Pons (tissue), 1 donor: ENCODE measurements around the gene MFSD6.

Source experiments
- DNase-seq: peaks from one replicate; pipeline ENCODE4 v3.0.0-alpha.2; 2016; ENCODE audit warnings: low spot score

MFSD6 gene

GRCh38 chr2:190440113-190440512 lies 32.0 kb downstream of the MFSD6 start:
- no peak for DNase-seq

GRCh38 chr2:190441564-190441963 lies 33.4 kb downstream of the MFSD6 start:
- DNase-seq: no peak

GRCh38 chr2:190443055-190443454 lies 34.9 kb downstream of the MFSD6 start:
- DNase-seq: no peak

DNA sequence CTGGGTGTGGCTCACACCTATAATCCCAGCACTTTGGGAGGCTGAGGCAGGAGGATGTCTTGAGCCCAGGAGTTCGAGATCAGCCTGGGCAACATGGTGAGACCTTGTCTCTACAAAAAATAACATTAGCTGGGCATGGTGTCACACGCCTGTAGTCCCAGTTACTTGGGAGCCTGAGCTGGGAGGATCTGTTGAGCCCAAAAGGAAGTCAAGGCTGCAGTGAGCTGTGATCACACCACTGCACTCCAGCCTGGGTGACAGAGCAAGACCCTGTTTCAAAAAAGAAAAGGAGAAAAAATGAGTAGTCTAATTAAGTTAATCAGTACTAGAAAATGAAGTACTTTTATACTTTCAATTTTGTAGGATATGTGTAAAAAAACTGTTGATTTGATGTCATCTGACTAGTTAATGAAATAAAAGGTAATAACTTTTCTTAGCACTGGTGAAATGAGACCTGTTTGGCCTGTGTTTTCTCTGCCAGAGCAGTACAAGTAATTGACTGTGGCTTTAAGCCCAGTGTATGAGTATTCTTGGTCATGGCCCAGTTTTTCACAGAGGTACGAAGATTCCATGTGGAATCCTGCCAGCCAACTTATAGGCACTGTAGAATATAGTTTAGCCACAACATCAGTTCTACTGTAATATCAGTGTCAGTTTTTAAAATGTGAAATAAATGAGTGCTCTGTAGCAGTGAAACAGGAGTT lies 35.8 kb downstream of the MFSD6 start:
- DNase-seq: peak; percentile 57

GRCh38 chr2:190444976-190445375 lies 36.8 kb downstream of the MFSD6 start:
- peak; percentile 26 for DNase-seq

- DNase-seq: peak; percentile 35
These were observed 38.0 kb downstream of the MFSD6 start for GRCh38 chr2:190446193-190446592.

DNA sequence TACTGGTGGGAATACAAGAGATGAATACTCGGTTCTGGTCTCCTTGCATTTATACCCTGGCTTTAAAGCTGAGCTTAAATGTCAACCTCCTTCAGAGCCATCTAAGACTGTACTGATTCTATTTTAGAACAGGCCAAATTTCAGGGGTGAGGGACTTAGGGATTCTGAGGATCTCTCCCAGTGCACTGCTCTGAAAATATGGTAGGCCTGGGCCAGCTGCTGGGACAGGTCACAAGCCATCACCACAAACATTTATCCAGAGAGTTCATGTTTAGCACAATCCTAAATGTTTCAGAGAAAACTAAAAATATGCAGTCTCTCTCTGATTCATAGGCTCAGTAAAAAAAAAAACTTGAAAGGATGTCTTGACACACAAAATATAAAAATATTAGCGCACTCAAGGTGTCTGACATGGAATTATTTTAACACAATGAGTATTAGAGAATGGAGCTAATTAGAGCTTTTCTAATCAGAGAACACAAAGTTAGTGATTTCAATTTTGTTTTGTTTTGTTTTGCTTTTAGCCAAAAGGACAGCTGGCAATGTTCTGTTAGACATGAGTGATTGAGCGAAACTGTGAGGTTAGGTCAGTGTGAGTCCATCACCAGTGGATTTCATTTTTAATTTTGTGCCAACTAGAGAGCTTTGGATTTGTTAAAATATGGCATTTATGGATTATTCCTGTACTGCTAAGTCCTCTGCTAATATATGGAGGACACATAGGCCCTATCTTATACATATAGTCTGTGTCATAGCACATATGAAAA lies 38.8 kb downstream of the MFSD6 start:
- DNase-seq: peak; percentile 44

- DNase-seq: peak; percentile 74
These were observed 39.6 kb downstream of the MFSD6 start for GRCh38 chr2:190447766-190448165.

- DNase-seq: no peak
These were observed 41.8 kb downstream of the MFSD6 start for GRCh38 chr2:190449925-190450324.

DNA sequence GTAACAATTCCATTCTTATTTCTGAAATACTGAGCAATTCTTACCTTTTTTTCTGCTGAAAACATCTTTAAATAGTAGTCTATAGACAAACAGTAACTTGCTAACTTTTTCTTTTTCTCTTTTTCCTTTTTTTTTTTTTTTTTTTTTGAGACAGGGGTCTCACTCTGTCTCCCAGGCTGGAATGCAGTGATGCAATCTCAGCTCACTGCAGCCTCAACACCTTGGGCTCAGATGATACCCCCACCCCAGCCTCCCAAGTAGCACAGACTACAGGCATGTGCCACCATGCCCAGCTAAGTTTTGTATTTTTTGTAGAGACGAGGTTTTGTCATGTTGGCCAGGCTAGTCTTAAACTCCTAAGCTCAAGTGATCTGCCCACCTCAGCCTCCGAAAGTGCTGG lies 42.2 kb downstream of the MFSD6 start:
- no peak for DNase-seq

DNA sequence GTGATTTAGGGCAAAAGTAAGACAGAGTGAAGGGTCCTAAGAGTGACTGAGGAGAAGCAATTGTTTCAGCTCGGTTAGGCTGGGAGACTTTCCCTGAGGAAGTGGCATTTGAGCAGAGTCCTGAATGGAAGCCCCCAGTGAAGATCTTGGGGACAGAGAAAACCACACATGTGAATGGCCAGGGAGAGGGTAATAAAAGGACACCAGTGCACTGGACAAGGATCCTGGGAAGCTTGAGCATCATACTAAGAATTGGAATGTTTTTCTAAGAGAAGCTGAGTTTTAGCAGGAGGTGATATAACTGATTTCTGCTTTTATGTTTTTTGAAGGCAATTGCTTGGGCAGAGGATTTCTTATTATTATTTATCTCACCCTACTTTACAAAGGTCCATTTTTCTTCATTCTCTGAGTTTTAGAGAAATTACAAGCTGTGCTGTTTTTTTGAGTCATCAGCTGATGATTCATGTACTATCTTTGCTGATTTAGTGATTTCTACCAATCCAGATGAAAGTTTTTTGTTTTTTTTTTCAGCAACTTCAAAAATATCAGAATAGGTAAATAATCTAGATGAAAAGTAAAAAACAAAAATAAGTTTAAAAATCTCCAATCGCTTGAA lies 43.5 kb downstream of the MFSD6 start:
- DNase-seq: no peak

DNA sequence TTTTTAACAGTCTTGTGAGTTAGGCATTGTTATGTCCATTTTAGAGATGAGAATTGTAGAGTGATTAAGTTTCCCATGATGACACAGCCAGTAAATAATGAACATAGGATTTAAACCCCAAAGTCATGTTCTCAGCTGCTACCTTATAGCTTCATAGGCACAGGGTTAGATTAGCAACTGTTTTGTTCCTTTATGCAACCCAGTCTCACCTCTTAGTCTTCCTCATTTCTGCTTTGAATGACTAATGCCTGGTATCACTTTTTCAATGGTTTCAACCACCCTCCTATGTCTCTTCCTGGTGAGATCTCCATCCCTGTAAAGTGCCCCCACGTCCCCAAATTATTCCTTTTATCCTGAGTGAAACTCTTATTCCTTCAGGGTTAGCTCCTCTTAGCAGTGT lies 44.3 kb downstream of the MFSD6 start:
- no peak for DNase-seq

DNA sequence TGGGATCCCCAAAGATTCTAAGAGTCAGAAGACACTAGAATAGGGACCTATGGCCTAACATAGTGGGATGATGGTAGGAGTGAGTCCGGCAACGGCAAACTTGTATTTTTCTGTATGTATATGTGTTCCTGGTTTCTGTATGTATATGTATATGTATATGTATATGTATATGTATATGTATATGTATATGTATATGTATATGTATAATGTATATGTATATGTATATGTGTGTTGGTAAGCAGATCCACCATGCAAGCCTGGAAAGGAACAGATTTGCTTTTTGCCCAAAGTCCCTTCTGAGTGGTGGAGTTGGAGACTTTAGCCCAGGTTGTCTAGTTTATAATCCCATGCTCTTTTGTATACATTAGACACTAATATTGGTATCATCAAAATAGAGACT lies 46.6 kb downstream of the MFSD6 start:
- DNase-seq: no peak

DNA sequence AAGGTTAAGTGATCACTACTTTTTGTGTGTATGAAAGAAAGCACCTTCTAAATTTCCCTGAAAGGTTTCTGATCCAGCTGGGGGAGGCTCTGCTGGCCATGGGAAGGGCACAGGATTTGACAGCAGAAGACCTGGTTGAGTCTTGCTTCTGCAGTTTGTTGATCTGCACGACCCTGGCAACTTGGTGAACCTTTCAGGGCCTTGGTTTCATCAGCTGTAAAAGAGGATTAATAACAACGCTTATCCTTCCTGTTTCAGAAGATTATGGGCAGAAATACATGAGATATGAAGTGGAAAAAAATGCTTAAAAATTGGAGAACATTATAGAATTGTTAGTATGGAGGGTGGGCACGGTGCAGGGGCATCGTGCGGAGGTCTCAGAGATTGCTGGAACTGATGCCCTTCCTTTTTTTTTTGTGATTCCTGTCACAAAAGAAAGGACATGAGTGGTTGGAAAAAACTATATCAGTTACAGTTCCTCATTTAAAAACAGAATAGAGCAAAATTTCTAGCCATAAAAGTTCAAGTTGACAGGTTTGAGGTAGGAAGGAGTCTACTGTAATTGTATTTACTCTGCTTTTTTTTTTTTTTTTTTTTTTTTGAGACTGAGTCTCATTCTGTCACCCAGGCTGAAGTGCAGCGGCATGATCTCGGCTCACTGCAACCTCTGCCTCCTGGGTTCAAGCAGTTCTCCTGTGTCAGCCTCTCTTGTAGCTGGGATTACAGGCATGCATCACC lies 47.4 kb downstream of the MFSD6 start:
- DNase-seq: no peak

- DNase-seq: no peak
These were observed 48.7 kb downstream of the MFSD6 start for GRCh38 chr2:190456833-190457232.

DNA sequence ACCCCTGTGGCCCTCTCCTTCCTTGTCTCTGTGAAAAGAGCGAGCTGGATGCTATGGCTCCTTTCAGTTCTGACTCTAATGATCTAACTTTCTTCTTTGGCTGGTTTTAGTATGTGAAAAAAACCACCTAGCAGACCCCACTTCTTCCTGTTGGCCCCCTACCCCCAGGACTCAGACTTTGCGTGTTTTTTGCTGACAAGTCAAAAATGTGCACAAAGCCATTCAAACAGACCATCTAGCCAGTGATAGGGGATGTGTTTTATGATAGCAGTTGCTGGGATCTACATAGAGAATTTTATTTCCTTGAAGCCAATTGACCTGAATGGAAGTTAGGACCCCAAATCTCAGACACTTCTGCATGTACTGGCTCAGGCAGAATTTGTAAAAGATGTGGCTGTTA lies 49.1 kb downstream of the MFSD6 start:
- DNase-seq: no peak

GRCh38 chr2:190458352-190459107 lies 50.4 kb downstream of the MFSD6 start:
- DNase-seq: no peak

GRCh38 chr2:190459881-190460280 lies 51.7 kb downstream of the MFSD6 start:
- DNase-seq: no peak

- no peak for DNase-seq
These were observed 52.3 kb downstream of the MFSD6 start for GRCh38 chr2:190460487-190460886.

- no peak for DNase-seq
These were observed 54.0 kb downstream of the MFSD6 start for GRCh38 chr2:190462181-190462580.

- DNase-seq: no peak
These were observed 54.5 kb downstream of the MFSD6 start for GRCh38 chr2:190462611-190463010.

- no peak for DNase-seq
These were observed 56.9 kb downstream of the MFSD6 start for GRCh38 chr2:190465060-190465459.
